Pancreas (tissue), 10 donors: ENCODE data around the gene UBE2D2. TPM values are rescaled to one million over a fixed set of nuclear protein-coding genes. Genes with fewer than 3 reads are reported as not detected.
A peak's percentile ranks its signal among the peaks of the same experiment; 100 is the strongest.

Source experiments
- ATAC-seq, 4 donors: fragments of 200-7000 bp; cut with Tn5 transposase; one replicate each; pipeline versions ENCODE4 v1.8.0 to v1.9.1; 2020; ENCODE audit warnings: mild to moderate bottlenecking in 4 of 4, moderate library complexity in 4 of 4
- DNase-seq, 6 donors: peaks; one replicate each; pipeline ENCODE4 v3.0.0-alpha.2; 2020
- FAIRE-seq: peaks from 2 replicates; lab custom pipeline; 2012; peaks lifted over from hg19 to GRCh38; lab: Jason Lieb, UNC
- H3K27ac ChIP-seq, 4 donors: fragments of 200-600 bp; sonication (generic); 1 replicate in 3 of 4; 2 replicates in 1 of 4; pipeline versions ENCODE4 v1.5.0 to v1.8.0; 2020
- H3K27me3 ChIP-seq, 4 donors: fragments of 200-600 bp; one replicate each; pipeline ENCODE4 v1.8.0; 2021
- H3K36me3 ChIP-seq, 3 donors: fragments of 200-600 bp; sonication (generic) in 1 of 3; one replicate each; pipeline versions ENCODE4 v1.5.0 to v1.8.0; 2020 to 2021
- H3K4me1 ChIP-seq, 3 donors: fragments of 200-600 bp; one replicate each; pipeline ENCODE4 v1.8.0; 2021
- H3K4me3 ChIP-seq, 4 donors: fragments of 200-600 bp; sonication (generic) in 2 of 4; one replicate each; pipeline versions ENCODE4 v1.5.0 to v1.8.0; 2020 to 2021
- H3K9me3 ChIP-seq, 4 donors: fragments of 200-600 bp; one replicate each; pipeline ENCODE4 v1.8.0; 2021
- CTCF ChIP-seq, 4 donors: fragments of 200-600 bp; sonication (generic) in 3 of 4; IDR thresholded peaks; one replicate each; pipeline versions ENCODE4 v1.5.0 to v1.8.0; 2021; ENCODE audit warnings: antibody characterized with exemption in 4 of 4
- WGBS, 2 donors: extraction: QIAGEN DNeasy Blood & Tissue Kit; methylation state at CpG; one replicate each; pipeline ENCODE4 v1.1.7; 2013; 5-methylcytosine and 5-hydroxymethylcytosine counted together
- intact Hi-C, 3 donors: fragments of 100-400 bp; cut with DNase I; formaldehyde crosslinking; loops; one replicate each; pipeline versions ENCODE4 v1.11.1 to v1.14.2; 2022
- polyA plus RNA-seq, 2 donors: library from polyadenylated mRNA; stranded (reverse); fragments of 200-250 nt; gene quantifications; one replicate each; pipeline ENCODE4 v1.2.3, GENCODE V29; 2013
- total RNA-seq, 6 donors: library from RNA; stranded (reverse); fragmentation: NEBNext Ultra II Directional in 4 of 6; extraction: Animal tissue kit (Norgen Biotek cat#: 25700) in 4 of 6; gene quantifications; one replicate each; pipeline versions ENCODE4 v1.2.1 to v1.2.4, GENCODE V29; 2021 to 2023
- donor health status: healthy with polysubstance abuse.
- donor health status: DM: no; HTN: no; CAD: no; lungs with moderate emphysema.
- donor health status: DM: no; HTN: no; CAD: no.
- donor health status: control.
- donor health status: control.
- donor health status: Bipolar disorder and iron deficiency.
- donor health status: DM: yes; HTN: yes; CAD: no.
- donor health status: DM: no; HTN: no; CAD: no.
- donor health status: DM: no; HTN: no; CAD: no.
- donor health status: DM: yes; HTN: yes; CAD: no.

Gene UBE2D2
- total and polyA plus RNA-seq, 8 donors, result 36.5 to 59.3 (median 46.5) TPM

- Histone ChIP-seq H3K36me3 (no peaks in the 10 kb centered on the region), H3K27me3 (no peaks in the 10 kb centered on the region), H3K4me3 (peak overlapping the region in 1 of 4 donors; percentile 55), H3K4me1 (peaks cover 47 to 53% (median 49%) of the 10 kb centered on the region in 3 donors), H3K9me3 (no peaks in the 10 kb centered on the region), H3K27ac (peak overlapping the region; percentile 93 to 99 (median 97))
- intact Hi-C loops, result loop anchor here in 1 of 3 donors (10.0 kb wide), 2 partner anchors 46 to 126 kb away; no protein-coding TSS in a partner anchor
- WGBS, 2 donors, result 23% methylated on average over 12 of the region's 12 CpGs
- ATAC-seq, result no peak
- no peak for FAIRE-seq
- no peak for TF ChIP-seq CTCF (IDR thresholded peaks at IDR 0.05)
- peak in 4 of 6 donors; percentile 22 to 72 (median 48) for DNase-seq
These were observed 77.8 kb downstream of the UBE2D2 start for GRCh38 chr5:139638736-139639618.

DNA sequence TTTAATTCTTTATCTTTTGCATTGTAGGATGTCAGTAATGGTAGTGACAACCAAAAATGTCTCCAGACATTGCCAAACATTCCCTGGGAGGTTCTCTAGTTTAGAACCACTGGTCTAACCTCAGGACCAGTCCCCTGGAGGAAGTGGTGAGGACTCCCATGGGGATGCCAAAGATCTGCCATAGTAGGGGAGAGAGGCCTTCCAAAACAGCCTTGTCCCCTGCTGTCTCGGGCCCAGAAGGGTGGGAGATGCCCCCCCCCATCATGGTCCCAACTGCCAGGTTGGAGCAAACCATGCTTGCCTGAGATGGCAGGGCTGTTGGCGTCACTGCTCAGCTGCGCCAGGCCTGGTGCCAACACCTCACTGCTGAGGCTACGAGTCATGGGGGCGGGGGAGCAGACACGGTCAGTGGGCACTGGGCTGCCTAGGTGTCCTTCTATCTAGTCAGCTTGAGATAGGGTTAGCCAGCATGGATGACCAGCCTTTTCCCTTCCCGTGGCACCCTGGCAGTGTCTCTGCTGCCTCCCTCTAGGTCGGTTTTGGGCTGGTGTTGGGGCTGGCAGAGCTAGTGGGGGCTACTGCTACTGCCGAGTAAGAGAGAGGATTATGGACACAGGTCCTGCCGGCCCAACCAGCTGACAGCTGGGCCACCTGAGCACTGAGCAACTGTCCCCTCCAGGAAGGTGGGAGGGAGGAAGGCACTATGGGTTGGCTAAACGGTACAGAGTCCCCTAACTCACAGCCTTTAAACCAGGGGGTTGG, 78.7 kb downstream of the UBE2D2 start:
- Histone ChIP-seq H3K36me3 (no peaks in the 10 kb centered on the region), H3K27ac (peak overlapping the region; percentile 93 to 99 (median 97)), H3K4me3 (no peak overlapping the region), H3K4me1 (peaks cover 55 to 61% (median 58%) of the 10 kb centered on the region in 3 donors), H3K27me3 (no peaks in the 10 kb centered on the region), H3K9me3 (no peaks in the 10 kb centered on the region)
- TF ChIP-seq CTCF (IDR thresholded peaks at IDR 0.05), result no peak
- intact Hi-C loops, result loop anchor here in 1 of 3 donors (10.0 kb wide), 2 partner anchors 45 to 125 kb away; no protein-coding TSS in a partner anchor
- peak; percentile 71 to 90 (median 76) for DNase-seq
- ATAC-seq, result no peak
- WGBS, 2 donors, result 41 to 46% methylated on average over 11 of the region's 11 CpGs
- FAIRE-seq, result no peak

DNA sequence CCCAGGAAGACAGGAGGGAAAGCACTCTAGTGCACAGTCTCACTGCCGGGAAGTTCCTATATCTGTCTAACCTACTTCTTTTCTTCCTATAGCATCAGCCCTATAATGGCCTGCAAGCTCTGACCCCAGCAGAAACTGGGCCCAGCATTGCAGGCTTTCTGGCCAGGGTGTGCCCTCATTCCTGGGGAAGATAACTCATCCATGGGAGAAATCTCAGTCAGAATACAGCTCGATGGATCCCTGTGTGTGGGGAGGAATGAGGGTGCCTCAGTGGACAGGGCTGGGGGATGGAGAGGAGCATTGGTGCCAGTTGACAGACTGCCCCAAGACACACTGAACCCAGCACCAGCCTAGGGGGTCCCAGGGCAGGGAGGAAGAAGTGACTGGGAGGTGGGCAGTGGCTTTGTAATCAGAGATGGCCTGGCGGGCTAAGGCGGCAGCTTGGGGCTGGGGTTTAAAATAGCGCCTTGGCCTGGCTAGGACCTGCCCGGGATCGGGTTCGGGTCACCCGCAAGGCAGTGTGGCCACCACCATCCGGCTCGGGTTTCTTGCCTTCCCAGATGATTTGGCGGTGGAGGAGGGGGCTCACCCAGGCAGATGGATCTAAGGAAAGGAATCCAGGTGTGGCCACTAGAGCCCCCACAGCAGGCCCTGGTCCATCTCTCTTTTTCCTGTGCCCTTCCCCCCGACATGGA, 79.4 kb downstream of the UBE2D2 start:
- no peak for FAIRE-seq
- Histone ChIP-seq H3K9me3 (no peaks in the 10 kb centered on the region), H3K4me1 (peaks cover 55 to 61% (median 57%) of the 10 kb centered on the region in 3 donors), H3K27me3 (no peaks in the 10 kb centered on the region), H3K36me3 (no peaks in the 10 kb centered on the region), H3K4me3 (no peak overlapping the region), H3K27ac (peak overlapping the region in 3 of 4 donors; percentile 93 to 99 (median 98))
- no peak for ATAC-seq
- WGBS, 2 donors, result 91 to 93% methylated on average over 13 of the region's 13 CpGs
- TF ChIP-seq CTCF (IDR thresholded peaks at IDR 0.05), result no peak
- intact Hi-C loops, result no loop called here
- DNase-seq, result peak in 2 of 6 donors; percentile 24 to 72

GRCh38 chr5:139641116-139642080, 80.3 kb downstream of the UBE2D2 start:
- peak in 1 of 6 donors; percentile 4 for DNase-seq
- no peak for ATAC-seq
- peaks cover 47 to 52% (median 51%) of the 10 kb centered on the region in 3 donors for H3K4me1 ChIP-seq

More at GRCh38 chr5:139641116-139642080, 80.3 kb downstream of the UBE2D2 start:
- intact Hi-C loops, result no loop called here
- WGBS, 2 donors, result 92% methylated on average over 6 of the region's 6 CpGs
- no peak for FAIRE-seq
- Histone ChIP-seq H3K27ac (no peak overlapping the region), H3K4me3 (no peak overlapping the region), H3K36me3 (no peaks in the 10 kb centered on the region), H3K9me3 (no peaks in the 10 kb centered on the region), H3K27me3 (no peaks in the 10 kb centered on the region)
- TF ChIP-seq CTCF (IDR thresholded peaks at IDR 0.05), result no peak
